B cell (primary cell): ENCODE data around the gene TCTN3. TPM values are rescaled to one million over a fixed set of nuclear protein-coding genes. Genes with fewer than 3 reads are reported as not detected.
"Not testable (repeated sequence)": the region's sequence is repeated elsewhere in the genome, so short reads cannot be mapped to it uniquely, and the experiment has no call there.

ENCODE experiments used
- ATAC-seq: fragments of 200-7000 bp; cut with Tn5 transposase; one replicate; pipeline ENCODE4 v1.10.0; 2021; ENCODE audit warnings: low read depth, mild to moderate bottlenecking, moderate number of reproducible peaks, moderate library complexity
- CTCF ChIA-PET: fragments of 350-600 bp; sonication (Branson Sonifier 250); formaldehyde crosslinking; loops from one replicate; lab custom pipeline; 2021; ENCODE audit warnings: antibody characterized with exemption, inconsistent platforms; lab: Charles Lee
- POLR2A ChIA-PET: fragments of 350-600 bp; sonication (Branson Sonifier 250); formaldehyde crosslinking; loops from one replicate; lab custom pipeline; 2021; ENCODE audit warnings: antibody characterized with exemption; lab: Charles Lee
- DNase-seq: peaks from one replicate; pipeline ENCODE4 v3.0.0; 2013
- H2AFZ ChIP-seq: 2 replicates; pipeline ENCODE4 v1.6.1; 2012; ENCODE audit warnings: mild to moderate bottlenecking, low read depth, low read length; ENCODE audit not compliant: insufficient read depth, poor library complexity, severe bottlenecking
- H3K27ac ChIP-seq, 2 donors: 1 replicate in 1 of 2; 2 replicates in 1 of 2; pipeline ENCODE4 v1.5.1; 2012 to 2013; ENCODE audit warnings: low read length in 2 of 2, mild to moderate bottlenecking in 2 of 2, moderate library complexity in 1 of 2
- H3K27me3 ChIP-seq, 4 experiments: fragments of 200-600 bp in 1 of 4; sonication (generic) in 1 of 4; replicated peaks in 1 of 4; 1 replicate in 2 of 4; 2 replicates in 2 of 4; pipeline versions ENCODE4 v1.6.1 to v1.7.0; 2013 to 2016; ENCODE audit warnings: low read length in 3 of 4, mild to moderate bottlenecking in 2 of 4, mixed read lengths in 1 of 4, moderate library complexity in 1 of 4; ENCODE audit not compliant: insufficient read depth in 4 of 4, control insufficient read depth in 3 of 4; ENCODE audit errors: control extremely low read depth in 1 of 4
- H3K36me3 ChIP-seq, 2 experiments: replicated peaks in 1 of 2; 1 replicate in 1 of 2; 2 replicates in 1 of 2; pipeline versions ENCODE4 v1.6.1 to v1.7.1; 2013; ENCODE audit warnings: low read length in 1 of 2; ENCODE audit not compliant: insufficient read depth in 2 of 2, control insufficient read depth in 1 of 2; ENCODE audit errors: control extremely low read depth in 1 of 2, extremely low read depth in 1 of 2
- H3K4me1 ChIP-seq, 2 donors: fragments of 200-600 bp in 1 of 2; sonication (generic) in 1 of 2; 1 replicate in 1 of 2; 2 replicates in 1 of 2; pipeline versions ENCODE4 v1.5.1 to v1.6.1; 2013 to 2017; ENCODE audit warnings: low read length in 2 of 2; ENCODE audit not compliant: control insufficient read depth in 2 of 2, insufficient read depth in 2 of 2
- H3K4me2 ChIP-seq: replicated peaks from 2 replicates; pipeline ENCODE3; 2012; ENCODE audit warnings: mild to moderate bottlenecking, low read depth, low read length; ENCODE audit not compliant: poor library complexity, severe bottlenecking
- H3K4me3 ChIP-seq, 5 experiments: fragments of 200-600 bp in 1 of 5; sonication (generic) in 1 of 5; 1 replicate in 3 of 5; 2 replicates in 2 of 5; pipeline versions ENCODE4 v1.5.1 to v1.7.0; 2011 to 2016; ENCODE audit warnings: low read length in 4 of 5, mild to moderate bottlenecking in 4 of 5, low read depth in 2 of 5, control low read depth in 1 of 5, moderate library complexity in 1 of 5; ENCODE audit not compliant: insufficient read depth in 1 of 5; ENCODE audit errors: control extremely low read depth in 1 of 5, extremely low read depth in 1 of 5
- H3K79me2 ChIP-seq: fragments of 200-600 bp; sonication (generic); one replicate; pipeline ENCODE4 v1.6.0; 2016; ENCODE audit warnings: low read length; ENCODE audit not compliant: control insufficient read depth, insufficient read depth
- H3K9ac ChIP-seq: fragments of 200-600 bp; sonication (generic); 2 replicates; pipeline ENCODE4 v1.6.1; 2017; ENCODE audit warnings: mild to moderate bottlenecking, low read length, moderate library complexity
- H3K9me3 ChIP-seq, 3 donors: one replicate each; pipeline versions ENCODE4 v1.6.1 to v1.7.1; 2013; ENCODE audit warnings: low read length in 2 of 3; ENCODE audit not compliant: control insufficient read depth in 2 of 3, insufficient read depth in 1 of 3; ENCODE audit errors: control extremely low read depth in 1 of 3
- H4K20me1 ChIP-seq: 2 replicates; pipeline ENCODE4 v1.6.0; 2012; ENCODE audit warnings: mild to moderate bottlenecking, low read length; ENCODE audit not compliant: insufficient read depth, control insufficient read depth, poor library complexity, severe bottlenecking
- H3K27ac Mint-ChIP-seq: one replicate; pipeline ENCODE4 v1.8.0; 2021; ENCODE audit warnings: mixed read lengths
- H3K27me3 Mint-ChIP-seq: one replicate; pipeline ENCODE4 v1.8.0; 2021; ENCODE audit warnings: mixed read lengths
- H3K4me1 Mint-ChIP-seq: one replicate; pipeline ENCODE4 v1.8.0; 2021; ENCODE audit warnings: mixed read lengths
- H3K4me3 Mint-ChIP-seq: one replicate; pipeline ENCODE4 v1.8.0; 2021; ENCODE audit warnings: mixed read lengths
- H3K9me3 Mint-ChIP-seq: one replicate; pipeline ENCODE4 v1.8.0; 2022; ENCODE audit warnings: mixed read lengths; ENCODE audit not compliant: insufficient read depth
- CTCF ChIP-seq: fragments of 200-600 bp; IDR thresholded peaks from one replicate; pipeline ENCODE4 v1.8.0; 2022; ENCODE audit warnings: antibody characterized with exemption, mild to moderate bottlenecking
- EZH2 ChIP-seq: IDR thresholded peaks from 2 replicates; pipeline ENCODE4 v1.6.1; 2012; ENCODE audit warnings: borderline replicate concordance, low read depth, mild to moderate bottlenecking, moderate library complexity, low read length; ENCODE audit not compliant: insufficient read depth, poor library complexity, severe bottlenecking
- WGBS: methylation state at CpG from one replicate; pipeline ENCODE4 v1.1.5; 2013; ENCODE audit warnings: missing lambda C conversion rate; ENCODE audit not compliant: insufficient coverage; 5-methylcytosine and 5-hydroxymethylcytosine counted together
- intact Hi-C: fragments of 100-400 bp; cut with micrococcal nuclease; formaldehyde crosslinking; loops from one replicate; pipeline ENCODE4 v1.10.0; 2022
- polyA plus RNA-seq: library from polyadenylated mRNA; depleted of rRNA; stranded (reverse); fragments of >200 nt; gene quantifications from 2 replicates; pipeline ENCODE4 v1.2.3, GENCODE V29; 2012
- total RNA-seq, 2 donors: library from RNA; stranded (reverse); fragments of 120-200 nt in 1 of 2; gene quantifications; 1 replicate in 1 of 2; 2 replicates in 1 of 2; pipeline versions ENCODE4 v1.2.3 to v1.2.4, GENCODE V29; 2013 to 2022

The TCTN3 gene
- total and polyA plus RNA-seq, 2 donors (not counting 1 experiment from before 2014, with no cell fraction given) = 16.9 to 34.1 TPM

- WGBS = no CpG with 5 or more reads among the region's 1 CpG
- Histone ChIP-seq H3K27me3 (no peaks in the 10 kb centered on the region), H2AFZ (no peak overlapping the region), H3K36me3 (peaks cover 8 to 40% of the 10 kb centered on the region in 2 experiments), H3K4me3 (no peak overlapping the region), H3K27ac (no peak overlapping the region), H3K4me1 (no peaks in the 10 kb centered on the region), H3K9me3 (no peaks in the 10 kb centered on the region), H3K4me2 (no peak overlapping the region), H4K20me1 (no peaks in the 10 kb centered on the region), H3K79me2 (no peaks in the 10 kb centered on the region), H3K9ac (no peak overlapping the region)
- Mint-ChIP-seq H3K4me3 (no peak overlapping the region), H3K9me3 (no peaks in the 10 kb centered on the region), H3K4me1 (no peaks in the 10 kb centered on the region), H3K27me3 (no peaks in the 10 kb centered on the region), H3K27ac (no peak overlapping the region)
- no peak for ATAC-seq
- CTCF ChIA-PET = interaction anchor here (1.1 kb wide), 1 partner anchor 14 kb away, joined by 5 read pairs; no protein-coding TSS in a partner anchor
- no peak for TF ChIP-seq CTCF
- no peak for TF ChIP-seq EZH2
- POLR2A ChIA-PET = no interaction called here
- intact Hi-C loops = no loop called here
- DNase-seq = no peak
Observed at GRCh38 chr10:95675403-95676116, 18.2 kb downstream of the TCTN3 start.

- Histone ChIP-seq H2AFZ (no peak overlapping the region), H4K20me1 (no peaks in the 10 kb centered on the region), H3K36me3 (peaks cover 3 to 31% of the 10 kb centered on the region in 2 experiments), H3K79me2 (no peaks in the 10 kb centered on the region), H3K4me2 (no peak overlapping the region), H3K27me3 (no peaks in the 10 kb centered on the region), H3K27ac (no peak overlapping the region), H3K4me1 (no peaks in the 10 kb centered on the region), H3K4me3 (no peak overlapping the region), H3K9ac (no peak overlapping the region), H3K9me3 (no peaks in the 10 kb centered on the region)
- Mint-ChIP-seq H3K27ac (no peak overlapping the region), H3K27me3 (no peaks in the 10 kb centered on the region), H3K4me3 (no peak overlapping the region), H3K4me1 (no peaks in the 10 kb centered on the region), H3K9me3 (no peaks in the 10 kb centered on the region)
- ChIA-PET CTCF (interaction anchor here (1.1 kb wide), 1 partner anchor 14 kb away, joined by 5 read pairs; no protein-coding TSS in a partner anchor), POLR2A (no interaction called here)
- intact Hi-C loops = no loop called here
- TF ChIP-seq CTCF (no peak), EZH2 (no peak)
- no peak for ATAC-seq
- no CpG with 5 or more reads among the region's 1 CpG for WGBS
- no peak for DNase-seq
Observed at GRCh38 chr10:95674643-95675042, 19.1 kb downstream of the TCTN3 start.

- H3K27me3 ChIP-seq, H3K9ac ChIP-seq, H3K9me3 ChIP-seq, intact Hi-C loops, H3K27ac Mint-ChIP-seq, H3K4me1 ChIP-seq, H3K4me1 Mint-ChIP-seq, H3K9me3 Mint-ChIP-seq, H3K79me2 ChIP-seq, CTCF ChIA-PET, H3K4me3 ChIP-seq, H3K4me3 Mint-ChIP-seq, POLR2A ChIA-PET, ATAC-seq, H2AFZ ChIP-seq, H3K4me2 ChIP-seq, H4K20me1 ChIP-seq, H3K27ac ChIP-seq, DNase-seq, H3K27me3 Mint-ChIP-seq: not testable (repeated sequence)
- H3K36me3 ChIP-seq = peaks cover 3 to 19% of the 10 kb centered on the region in 2 experiments
- WGBS = 100% methylated on average over 4 of the region's 7 CpGs
Observed at GRCh38 chr10:95672641-95673040, 21.1 kb downstream of the TCTN3 start.
